ENCODE measurements around the gene ADIRF. TPM values are rescaled to one million over a fixed set of nuclear protein-coding genes. Genes with fewer than 3 reads are reported as not detected.

ADIRF gene
- total and polyA plus RNA-seq, 10 of the 15 experiments (the other 5 are each of a cell fraction or from before 2014, with no cell fraction given), result 0.12 to 2.5 (median 0.70) TPM; not detected in 2

GRCh38 chr10:86955501-86956194 lies 12.6 kb upstream of the ADIRF start:
- Histone ChIP-seq H3K9ac (ENCODE audit: control insufficient read depth, insufficient read depth, low read length) (no peak overlapping the region), H3K79me2 (ENCODE audit: control insufficient read depth, insufficient read depth, low read length) (no peaks in the 10 kb centered on the region), H4K20me1 (ENCODE audit: control insufficient read depth, insufficient read depth) (no peaks in the 10 kb centered on the region), H3K4me2 (ENCODE audit: control insufficient read depth, insufficient read depth) (no peak overlapping the region), H2AFZ (ENCODE audit: control insufficient read depth, low read depth, low read length) (no peak overlapping the region), H3K27me3 (replicated peaks in 1 of 2; ENCODE audit: control insufficient read depth in 2 of 2, insufficient read depth in 2 of 2, low read length in 1 of 2) (no peaks in the 10 kb centered on the region), H3K4me3 (no peak overlapping the region), H3K9me3 (replicated peaks; ENCODE audit: control insufficient read depth, insufficient read depth, low read length) (no peaks in the 10 kb centered on the region; the same call in 2 of the 3 replicates), H3K36me3 (ENCODE audit: control insufficient read depth in 2 of 2, insufficient read depth in 2 of 2, low read length in 1 of 2) (no peaks in the 10 kb centered on the region), H3K27ac (ENCODE audit: control insufficient read depth, insufficient read depth) (no peak overlapping the region), H3K4me1 (ENCODE audit: control insufficient read depth, insufficient read depth, low read length) (peaks cover 7% of the 10 kb centered on the region)
- ATAC-seq (no peak), FAIRE-seq (no peak), DNase-seq (ENCODE audit: low read depth, low spot score) (no peak)
- ChIA-PET CTCF (interaction anchor here (1.7 kb wide), 1 partner anchor 11 kb away, joined by 9 read pairs; no protein-coding TSS in a partner anchor), SMC1A (ENCODE audit: uncharacterized antibody, unreplicated experiment) (interaction anchor here (1.2 kb wide), 1 partner anchor 17 kb away, joined by 3 read pairs; no protein-coding TSS in a partner anchor), POLR2A (interaction anchor here (0.6 to 1.4 kb wide), 2 partner anchors 12 to 142 kb away, joined by 4 read pairs; no protein-coding TSS in a partner anchor), RAD21 (ENCODE audit: unreplicated experiment) (no interaction called here)
- intact Hi-C loops (cut with micrococcal nuclease; ENCODE audit: unreplicated experiment) (no loop called here), in situ Hi-C loops (cut with MboI) (no loop called here)
- BruUV-seq (replicated peaks), result no TSS peak
- WGBS (ENCODE audit: insufficient coverage, insufficient replicate concordance, low lambda C conversion rate, missing lambda C conversion rate), result 56% methylated on average over 15 of the region's 16 CpGs
- TF ChIP-seq BMI1 (IDR thresholded peaks at IDR 0.05; ENCODE audit: borderline replicate concordance) (no peak), HDAC2 (IDR thresholded peaks at IDR 0.05) (no peak), MEF2A (IDR thresholded peaks at IDR 0.05; ENCODE audit: insufficient read depth, low read depth, low read length) (no peak), IKZF2 (IDR thresholded peaks at IDR 0.05) (no peak), POLR2A (IDR thresholded peaks at IDR 0.05; ENCODE audit: low read depth, low read length) (no peak), RCOR1 (conservative IDR thresholded peaks at IDR 0.05; ENCODE audit: low read depth, low read length) (no peak), TCF3 (IDR thresholded peaks at IDR 0.05; ENCODE audit: borderline replicate concordance, insufficient read depth, low read depth, low read length) (no peak), IRF5 (IDR thresholded peaks at IDR 0.05; ENCODE audit: borderline replicate concordance) (no peak), PRDM15 (CRISPR knock-in tag; IDR thresholded peaks at IDR 0.05) (no peak), RELB (IDR thresholded peaks at IDR 0.05; ENCODE audit: low read depth) (no peak)

Data from GM12878 (cell line).